ENCODE measurements around the gene RBM17. TPM values are rescaled to one million over a fixed set of nuclear protein-coding genes. Genes with fewer than 3 reads are reported as not detected.
A peak's percentile ranks its signal among the peaks of the same experiment; 100 is the strongest.

RBM17 gene
- total and polyA plus RNA-seq, 2 of the 13 experiments (the other 11 are each of a cell fraction or from before 2014, with no cell fraction given): 30.7 to 77.5 TPM

GRCh38 chr10:6117711-6118110 lies 28.9 kb downstream of the RBM17 start:
- CTCF ChIA-PET (ENCODE audit: low intra/inter-chr PET ratio, low total read pairs): no interaction called here

GRCh38 chr10:6119423-6119822 lies 30.6 kb downstream of the RBM17 start:
- no peaks in the 10 kb centered on the region for H3K79me2 ChIP-seq (ENCODE audit: insufficient read depth, low read length)
- H3K36me3 ChIP-seq (replicated peaks in 1 of 2; ENCODE audit: control insufficient read depth in 1 of 2, insufficient read depth in 2 of 2, low read length in 2 of 2): peaks cover 7 to 17% of the 10 kb centered on the region in 2 experiments; a peak in 4 of 5 replicates
- H3K9me3 ChIP-seq (ENCODE audit: low read length): no peaks in the 10 kb centered on the region
- ChIA-PET CTCF (ENCODE audit: low intra/inter-chr PET ratio, low total read pairs) (no interaction called here), POLR2A (no interaction called here)
- intact Hi-C loops (cut with micrococcal nuclease; ENCODE audit: unreplicated experiment): no loop called here
- ATAC-seq: no peak; the same call in 2 of the 3 replicates
- DNase-seq (ENCODE audit: low spot score): no peak
- FAIRE-seq: no peak
- H3K27me3 ChIP-seq (ENCODE audit: control insufficient read depth in 1 of 2, insufficient read depth in 2 of 2, low read length in 2 of 2): no peaks in the 10 kb centered on the region
- H3K4me1 ChIP-seq (ENCODE audit: insufficient read depth, low read length): no peaks in the 10 kb centered on the region
- H4K20me1 ChIP-seq (ENCODE audit: insufficient read depth, low read length): no peaks in the 10 kb centered on the region
- in situ Hi-C loops (cut with HindIII; ENCODE audit: extremely low pct_ligation_motif_present, low pct_unique_long_range_greater_than_20kb): no loop called here
- H3K4me2 ChIP-seq (ENCODE audit: low read depth, low read length): no peak overlapping the region
- WGBS (ENCODE audit: low lambda C conversion rate): 92% methylated on average over 5 of the region's 5 CpGs
- TF ChIP-seq ZNF362 (CRISPR knock-in tag; IDR thresholded peaks at IDR 0.05; ENCODE audit: borderline replicate concordance) (no peak), MLLT10 (CRISPR knock-in tag; IDR thresholded peaks at IDR 0.05) (no peak), NKX3-1 (CRISPR knock-in tag; IDR thresholded peaks at IDR 0.05) (no peak), ELF4 (CRISPR knock-in tag; IDR thresholded peaks at IDR 0.05; ENCODE audit: borderline replicate concordance) (no peak), FOXP4 (CRISPR knock-in tag; IDR thresholded peaks at IDR 0.05) (no peak), KDM5B (CRISPR knock-in tag; IDR thresholded peaks at IDR 0.05; ENCODE audit: borderline replicate concordance) (no peak), YY1 (IDR thresholded peaks at IDR 0.05; ENCODE audit: insufficient read depth, insufficient replicate concordance, low read depth, low read length) (no peak), ZNF569 (CRISPR knock-in tag; IDR thresholded peaks at IDR 0.05; ENCODE audit: borderline replicate concordance) (no peak), ZNF563 (CRISPR knock-in tag; IDR thresholded peaks at IDR 0.05) (no peak)
- no peak overlapping the region for H3K27ac ChIP-seq (ENCODE audit: extremely low read length, insufficient read depth, low read length)
- no peak overlapping the region for H3K4me3 ChIP-seq (replicated peaks in 1 of 3; ENCODE audit: insufficient read depth in 1 of 3, low read depth in 2 of 3, low read length in 3 of 3)
- no peak overlapping the region for H2AFZ ChIP-seq (ENCODE audit: low read length)
- BruUV-seq (replicated peaks): no TSS peak
- H3K9ac ChIP-seq (ENCODE audit: insufficient read depth, low read depth, low read length): no peak overlapping the region

More at GRCh38 chr10:6117711-6118110, 28.9 kb downstream of the RBM17 start:
- peak; percentile 42 for ATAC-seq
- H3K79me2 ChIP-seq (ENCODE audit: insufficient read depth, low read length): no peaks in the 10 kb centered on the region
- POLR2A ChIA-PET: no interaction called here
- no peak overlapping the region for H3K9ac ChIP-seq (ENCODE audit: insufficient read depth, low read depth, low read length)
- DNase-seq (ENCODE audit: low spot score): no peak
- peaks cover 6% of the 10 kb centered on the region for H3K4me1 ChIP-seq (ENCODE audit: insufficient read depth, low read length)
- no peaks in the 10 kb centered on the region for H3K27me3 ChIP-seq (ENCODE audit: control insufficient read depth in 1 of 2, insufficient read depth in 2 of 2, low read length in 2 of 2)
- intact Hi-C loops (cut with micrococcal nuclease; ENCODE audit: unreplicated experiment): no loop called here
- 0 out of 2 replicates have a peak, but pooled peaks have one; percentile 23 for TF ChIP-seq POLR2G (IDR thresholded peaks at IDR 0.05; ENCODE audit: low read depth, low read length)
- TF ChIP-seq FOXO1 (CRISPR knock-in tag; IDR thresholded peaks at IDR 0.05): no peak
- in situ Hi-C loops (cut with HindIII; ENCODE audit: extremely low pct_ligation_motif_present, low pct_unique_long_range_greater_than_20kb): no loop called here
- no TSS peak for BruUV-seq (replicated peaks)
- no peaks in the 10 kb centered on the region for H3K9me3 ChIP-seq (ENCODE audit: low read length)
- no peak overlapping the region for H2AFZ ChIP-seq (ENCODE audit: low read length)
- H4K20me1 ChIP-seq (ENCODE audit: insufficient read depth, low read length): no peaks in the 10 kb centered on the region
- WGBS (ENCODE audit: low lambda C conversion rate): 97% methylated on average over 11 of the region's 11 CpGs
- no peak for FAIRE-seq
- H3K4me3 ChIP-seq (replicated peaks in 1 of 3; ENCODE audit: insufficient read depth in 1 of 3, low read depth in 2 of 3, low read length in 3 of 3): no peak overlapping the region
- H3K36me3 ChIP-seq (replicated peaks in 1 of 2; ENCODE audit: control insufficient read depth in 1 of 2, insufficient read depth in 2 of 2, low read length in 2 of 2): peaks cover 17 to 34% of the 10 kb centered on the region in 2 experiments
- H3K27ac ChIP-seq (ENCODE audit: extremely low read length, insufficient read depth, low read length): no peak overlapping the region
- no peak overlapping the region for H3K4me2 ChIP-seq (ENCODE audit: low read depth, low read length)

Measured in HepG2 (cell line).